ENCODE results near the gene TMEM187. TPM values are rescaled to one million over a fixed set of nuclear protein-coding genes. Genes with fewer than 3 reads are reported as not detected.

Gene TMEM187
- total RNA-seq, 4 donors from 2014 or later = 1.9 to 9.0 (median 4.5) TPM

DNA sequence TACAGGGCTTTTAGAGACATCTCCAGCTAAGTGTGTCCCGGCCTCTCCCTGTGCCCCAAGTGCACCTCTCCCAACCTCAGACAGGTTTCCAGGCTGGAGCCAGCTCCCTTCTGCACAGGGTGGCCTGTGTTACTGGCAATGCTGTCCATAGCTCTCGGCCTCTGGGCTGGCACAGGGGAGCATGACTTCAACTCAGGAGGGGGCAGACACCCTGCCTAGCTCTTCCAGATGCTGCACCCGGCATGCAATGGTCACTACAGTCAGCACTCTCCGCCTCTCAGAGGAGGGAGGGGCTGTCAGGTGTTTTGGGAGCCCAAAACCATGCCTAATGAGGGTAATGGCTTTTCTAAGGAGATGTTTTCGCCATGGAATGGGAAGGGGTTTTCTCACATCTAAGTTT lies 49.6 kb downstream of the TMEM187 start:
- DNase-seq (ENCODE audit: low spot score) (no peak), ATAC-seq (ENCODE audit: low FRiP score) (no peak)
- TF ChIP-seq, protein P1, sequence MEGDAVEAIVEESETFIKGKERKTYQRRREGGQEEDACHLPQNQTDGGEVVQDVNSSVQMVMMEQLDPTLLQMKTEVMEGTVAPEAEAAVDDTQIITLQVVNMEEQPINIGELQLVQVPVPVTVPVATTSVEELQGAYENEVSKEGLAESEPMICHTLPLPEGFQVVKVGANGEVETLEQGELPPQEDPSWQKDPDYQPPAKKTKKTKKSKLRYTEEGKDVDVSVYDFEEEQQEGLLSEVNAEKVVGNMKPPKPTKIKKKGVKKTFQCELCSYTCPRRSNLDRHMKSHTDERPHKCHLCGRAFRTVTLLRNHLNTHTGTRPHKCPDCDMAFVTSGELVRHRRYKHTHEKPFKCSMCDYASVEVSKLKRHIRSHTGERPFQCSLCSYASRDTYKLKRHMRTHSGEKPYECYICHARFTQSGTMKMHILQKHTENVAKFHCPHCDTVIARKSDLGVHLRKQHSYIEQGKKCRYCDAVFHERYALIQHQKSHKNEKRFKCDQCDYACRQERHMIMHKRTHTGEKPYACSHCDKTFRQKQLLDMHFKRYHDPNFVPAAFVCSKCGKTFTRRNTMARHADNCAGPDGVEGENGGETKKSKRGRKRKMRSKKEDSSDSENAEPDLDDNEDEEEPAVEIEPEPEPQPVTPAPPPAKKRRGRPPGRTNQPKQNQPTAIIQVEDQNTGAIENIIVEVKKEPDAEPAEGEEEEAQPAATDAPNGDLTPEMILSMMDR (IDR thresholded peaks at IDR 0.05) = no peak

DNA sequence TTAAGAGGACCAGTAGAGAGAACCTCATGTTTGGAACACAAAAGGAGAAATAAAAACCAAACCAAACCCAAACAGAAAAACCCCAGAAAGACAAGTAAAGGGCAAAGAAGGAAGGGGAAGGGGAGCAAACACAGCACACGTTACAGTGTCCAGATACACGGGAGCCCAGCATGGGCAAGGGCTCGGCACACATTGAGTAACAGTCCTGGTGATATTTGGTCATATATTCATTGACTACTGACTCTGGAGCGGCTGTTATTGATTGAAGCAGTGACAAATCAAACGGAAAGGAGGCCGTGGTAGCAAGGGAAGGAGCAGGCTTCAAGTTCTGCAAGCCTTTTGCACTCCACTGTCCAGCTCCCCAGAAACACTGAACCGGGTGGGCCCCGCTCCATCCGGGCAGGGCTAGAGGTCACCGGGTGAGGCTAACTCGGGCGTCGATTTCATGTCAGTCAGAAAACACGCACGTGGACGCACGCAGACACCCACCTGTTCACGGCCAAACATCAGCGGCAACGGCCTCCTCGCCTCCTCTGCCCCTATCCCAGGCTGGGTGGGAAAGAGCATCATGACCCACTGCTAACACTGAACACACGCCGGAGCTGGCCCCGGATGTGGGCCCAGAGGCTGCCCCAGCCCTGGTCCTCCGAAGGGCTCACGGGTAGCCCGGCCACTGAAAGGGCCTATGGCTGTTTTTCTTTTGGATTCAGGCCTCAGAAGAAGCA lies 50.9 kb downstream of the TMEM187 start:
- ATAC-seq (ENCODE audit: low FRiP score) = no peak
- TF ChIP-seq, protein P1 (IDR thresholded peaks at IDR 0.05) = no peak
- DNase-seq (ENCODE audit: low spot score) = no peak

DNA sequence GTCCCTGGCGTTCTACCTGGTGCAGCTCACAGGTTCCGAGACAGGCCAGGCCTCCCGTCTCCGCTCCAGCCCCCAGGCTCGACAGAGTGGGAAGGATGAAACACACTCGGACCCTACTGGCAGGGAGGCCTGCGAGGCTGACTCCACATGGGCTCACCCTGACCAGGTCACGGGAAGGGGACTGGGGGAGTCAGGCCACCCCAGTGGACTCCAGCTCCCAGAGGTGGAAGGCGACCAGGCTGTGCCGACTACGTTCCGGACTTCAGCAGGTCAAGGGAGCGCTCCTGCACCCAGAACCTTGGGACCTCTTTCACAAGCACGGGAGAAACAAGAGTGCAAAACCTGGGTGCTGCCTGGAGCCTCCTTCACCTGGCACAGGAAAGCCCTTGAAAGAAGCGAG lies 51.7 kb downstream of the TMEM187 start:
- TF ChIP-seq, protein P1 (IDR thresholded peaks at IDR 0.05) = no peak
- ATAC-seq (ENCODE audit: low FRiP score) (no peak), DNase-seq (ENCODE audit: low spot score) (no peak)

DNA sequence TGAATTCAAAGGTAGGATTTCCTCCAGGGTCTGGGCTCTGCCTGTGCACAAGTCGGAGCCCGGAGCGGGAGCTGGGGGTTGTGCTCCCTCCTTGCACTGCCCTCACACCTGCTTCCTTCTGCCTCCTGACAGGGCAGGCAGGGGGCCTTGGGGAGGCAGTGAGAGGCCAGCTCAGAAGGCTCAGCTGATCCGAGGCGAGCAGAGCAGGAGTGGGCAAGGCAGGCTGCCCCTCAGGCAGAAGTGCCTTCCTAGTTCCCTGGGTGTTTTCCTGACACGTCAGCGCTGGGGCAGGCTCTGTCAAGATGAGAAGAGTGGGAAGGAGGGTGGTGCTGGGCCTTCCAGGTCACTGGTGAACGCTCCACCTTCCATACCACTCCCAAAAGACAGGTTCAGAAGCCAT lies 52.7 kb downstream of the TMEM187 start:
- TF ChIP-seq, protein P1 (IDR thresholded peaks at IDR 0.05) = no peak
- no peak for ATAC-seq (ENCODE audit: low FRiP score)
- no peak for DNase-seq (ENCODE audit: low spot score)

DNA sequence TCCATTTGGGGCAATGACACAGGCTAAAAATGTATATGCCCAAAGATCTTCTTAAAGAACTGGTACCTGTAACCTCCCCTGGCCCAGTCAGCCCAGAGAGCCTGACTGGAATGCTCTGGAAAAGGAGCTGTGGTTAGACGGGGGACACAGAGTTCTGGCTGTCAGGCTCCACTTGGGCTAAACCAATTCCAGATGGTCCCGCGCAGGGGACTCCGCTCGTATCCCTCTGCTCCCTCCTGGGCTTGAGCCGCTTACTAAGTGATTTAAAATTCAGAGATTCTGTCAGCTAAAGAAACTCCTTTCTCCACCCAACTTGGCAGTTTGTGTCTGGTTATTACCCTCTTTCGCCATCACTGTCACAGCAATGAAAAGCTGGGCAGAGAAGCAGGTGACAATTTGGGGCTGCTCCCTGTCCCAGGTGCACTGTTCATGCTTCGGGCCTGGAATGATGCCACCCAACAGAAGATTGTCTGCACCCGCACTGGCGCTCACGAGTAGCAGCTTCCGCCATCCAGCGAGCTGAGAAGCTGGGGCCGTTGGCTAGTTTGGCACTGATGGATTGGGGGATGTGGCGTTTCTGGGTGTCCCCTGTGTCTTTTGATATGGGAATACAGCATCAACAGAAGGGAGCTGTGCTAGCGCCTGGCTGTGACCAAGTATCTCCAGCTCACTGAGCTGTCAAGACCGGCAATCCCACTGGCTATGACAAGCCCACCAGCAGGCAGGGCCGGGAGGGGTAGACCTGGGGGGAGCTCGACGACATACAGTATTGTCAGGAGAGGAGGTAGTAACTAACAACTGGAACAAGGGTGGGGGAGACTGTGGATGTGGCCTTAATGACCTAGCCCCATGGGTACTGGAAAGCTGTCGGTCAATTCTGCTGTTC lies 53.8 kb downstream of the TMEM187 start:
- TF ChIP-seq, protein P1 (IDR thresholded peaks at IDR 0.05) = no peak
- DNase-seq (ENCODE audit: low spot score) (no peak), ATAC-seq (ENCODE audit: low FRiP score) (no peak)

DNA sequence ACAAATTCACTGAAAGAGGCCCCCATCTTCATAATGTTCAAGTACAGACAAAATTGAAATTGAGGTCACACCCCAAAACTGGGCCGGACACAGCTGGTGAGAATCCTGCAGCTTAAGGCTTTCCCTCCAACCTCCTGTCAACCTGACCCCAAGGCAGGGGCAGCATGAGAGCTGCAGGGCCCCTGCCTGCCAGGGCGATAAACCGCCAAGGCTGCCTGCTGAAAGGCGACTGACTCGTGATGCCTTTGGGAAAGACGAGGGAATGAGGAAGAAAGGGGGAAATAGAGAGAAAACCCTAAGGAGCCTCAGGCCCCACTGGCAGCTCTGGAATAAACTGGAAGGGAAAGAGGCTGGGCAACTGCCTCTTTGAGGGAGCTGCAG lies 54.5 kb downstream of the TMEM187 start:
- DNase-seq (ENCODE audit: low spot score) (no peak), ATAC-seq (ENCODE audit: low FRiP score) (no peak)
- TF ChIP-seq, protein P1 (IDR thresholded peaks at IDR 0.05) = no peak

Measured in omental fat pad (tissue), 4 donors.